ENCODE data around the gene RNF213. TPM values are rescaled to one million over a fixed set of nuclear protein-coding genes. Genes with fewer than 3 reads are reported as not detected.

The RNF213 gene
- total RNA-seq, 1 experiment from 2014 or later, result 44.5 TPM

GRCh38 chr17:80339731-80340456, 79.2 kb downstream of the RNF213 start:
- H3K4me1 ChIP-seq (ENCODE audit: control insufficient read depth in 1 of 2, insufficient read depth in 2 of 2, low read length in 2 of 2), result no peaks in the 10 kb centered on the region
- no peaks in the 10 kb centered on the region for H3K9me3 ChIP-seq (ENCODE audit: control insufficient read depth in 1 of 2, insufficient read depth in 1 of 2, low read depth in 1 of 2, low read length in 2 of 2)
- no peak overlapping the region for H3K9ac ChIP-seq (ENCODE audit: low read length)
- H3K79me2 ChIP-seq (ENCODE audit: insufficient read depth, low read length), result no peaks in the 10 kb centered on the region
- H4K20me1 ChIP-seq (ENCODE audit: insufficient read depth), result no peaks in the 10 kb centered on the region
- intact Hi-C loops (cut with micrococcal nuclease), result no loop called here
- BruUV-seq (replicated peaks), result no TSS peak
- ChIA-PET RAD21 (ENCODE audit: low non-redundant PET in 1 of 2, low total read pairs in 2 of 2, uncharacterized antibody in 2 of 2, unreplicated experiment in 2 of 2) (no interaction called here), POLR2A (no interaction called here), CTCF (no interaction called here)
- DNase-seq (ENCODE audit: low read depth, low spot score) (no peak), ATAC-seq (no peak)
- H3K27ac ChIP-seq (ENCODE audit: low read depth, low read length), result no peak overlapping the region
- no peaks in the 10 kb centered on the region for H3K27me3 ChIP-seq (ENCODE audit: insufficient read depth, low read length)
- H3K36me3 ChIP-seq (ENCODE audit: control insufficient read depth in 1 of 2, insufficient read depth in 2 of 2, low read length in 2 of 2), result peaks cover 15 to 26% of the 10 kb centered on the region in 2 experiments; a peak in 3 of 4 replicates
- H3K4me2 ChIP-seq (ENCODE audit: low read length), result no peak overlapping the region
- no peak for TF ChIP-seq ZFX (IDR thresholded peaks at IDR 0.05)
- TF ChIP-seq REST (IDR thresholded peaks at IDR 0.05; ENCODE audit: low read depth), result no peak
- TF ChIP-seq CBX3 (IDR thresholded peaks at IDR 0.05; ENCODE audit: low read depth), result no peak
- TF ChIP-seq POLR2A (IDR thresholded peaks at IDR 0.05; ENCODE audit: borderline replicate concordance, extremely low read depth, insufficient read depth, insufficient read length), result no peak
- no peak for TF ChIP-seq RAD21 (IDR thresholded peaks at IDR 0.05; ENCODE audit: low read depth)
- TF ChIP-seq EZH2phosphoT487 (IDR thresholded peaks at IDR 0.05; ENCODE audit: borderline replicate concordance), result no peak
- TF ChIP-seq EZH2 (IDR thresholded peaks at IDR 0.05), result no peak
- no peak for TF ChIP-seq MAX (IDR thresholded peaks at IDR 0.05)
- no peak for TF ChIP-seq EGR1 (IDR thresholded peaks at IDR 0.05; ENCODE audit: low read depth)
- no peak overlapping the region for H2AFZ ChIP-seq (ENCODE audit: low read depth, low read length, poor library complexity, severe bottlenecking)
- H3K9me2 ChIP-seq (ENCODE audit: insufficient read depth), result no peaks in the 10 kb centered on the region
- no peak overlapping the region for H3K4me3 ChIP-seq (replicated peaks in 1 of 2; ENCODE audit: low read depth in 1 of 2, low read length in 2 of 2)
